ENCODE measurements around the gene TMEM191C.
"Not testable (repeated sequence)": the region's sequence is repeated elsewhere in the genome, so short reads cannot be mapped to it uniquely, and the experiment has no call there.

DNA sequence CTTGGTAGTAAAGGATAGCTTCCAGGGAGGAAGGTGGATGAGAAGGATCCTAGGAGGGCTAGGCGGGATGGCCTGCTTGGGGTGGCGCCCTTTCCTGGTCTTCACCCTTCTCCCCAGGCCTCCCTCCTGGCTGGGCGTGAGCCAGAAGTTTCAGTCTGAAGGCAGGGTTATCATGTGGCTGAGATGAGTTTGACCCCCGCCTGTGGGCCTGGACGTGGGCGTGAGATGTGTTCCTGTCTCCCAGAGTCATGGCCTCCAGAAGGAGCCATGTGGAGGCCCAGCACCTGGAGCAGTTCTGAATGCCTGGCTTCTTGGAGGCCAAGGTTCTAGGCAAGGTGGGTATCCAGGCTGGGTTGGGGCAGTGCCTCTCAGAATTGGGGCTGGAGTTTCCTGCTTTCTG lies 29.2 kb upstream of the TMEM191C start:
- TF ChIP-seq, protein P1, sequence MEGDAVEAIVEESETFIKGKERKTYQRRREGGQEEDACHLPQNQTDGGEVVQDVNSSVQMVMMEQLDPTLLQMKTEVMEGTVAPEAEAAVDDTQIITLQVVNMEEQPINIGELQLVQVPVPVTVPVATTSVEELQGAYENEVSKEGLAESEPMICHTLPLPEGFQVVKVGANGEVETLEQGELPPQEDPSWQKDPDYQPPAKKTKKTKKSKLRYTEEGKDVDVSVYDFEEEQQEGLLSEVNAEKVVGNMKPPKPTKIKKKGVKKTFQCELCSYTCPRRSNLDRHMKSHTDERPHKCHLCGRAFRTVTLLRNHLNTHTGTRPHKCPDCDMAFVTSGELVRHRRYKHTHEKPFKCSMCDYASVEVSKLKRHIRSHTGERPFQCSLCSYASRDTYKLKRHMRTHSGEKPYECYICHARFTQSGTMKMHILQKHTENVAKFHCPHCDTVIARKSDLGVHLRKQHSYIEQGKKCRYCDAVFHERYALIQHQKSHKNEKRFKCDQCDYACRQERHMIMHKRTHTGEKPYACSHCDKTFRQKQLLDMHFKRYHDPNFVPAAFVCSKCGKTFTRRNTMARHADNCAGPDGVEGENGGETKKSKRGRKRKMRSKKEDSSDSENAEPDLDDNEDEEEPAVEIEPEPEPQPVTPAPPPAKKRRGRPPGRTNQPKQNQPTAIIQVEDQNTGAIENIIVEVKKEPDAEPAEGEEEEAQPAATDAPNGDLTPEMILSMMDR (IDR thresholded peaks at IDR 0.05): not testable (repeated sequence)
- not testable (repeated sequence) for TF ChIP-seq POLR2A, POLR2AphosphoS5, EP300 (IDR thresholded peaks at IDR 0.05)
